ENCODE data around the gene STON2.

The STON2 gene

GRCh38 chr14:81342850-81343580, 57.1 kb downstream of the STON2 start:
- no peak for DNase-seq (ENCODE audit: low spot score)
- in situ Hi-C loops (cut with MboI; ENCODE audit: low sequenced_read_pairs, unreplicated experiment): no loop called here
- no peak for TF ChIP-seq CTCF (IDR thresholded peaks at IDR 0.05; ENCODE audit: borderline replicate concordance, control extremely low read depth, extremely low read depth, insufficient read depth, missing control alignments)

GRCh38 chr14:81341781-81342180, 58.3 kb downstream of the STON2 start:
- in situ Hi-C loops (cut with MboI; ENCODE audit: low sequenced_read_pairs, unreplicated experiment): no loop called here
- no peak for TF ChIP-seq CTCF (IDR thresholded peaks at IDR 0.05; ENCODE audit: borderline replicate concordance, control extremely low read depth, extremely low read depth, insufficient read depth, missing control alignments)
- no peak for DNase-seq (ENCODE audit: low spot score)

GRCh38 chr14:81341370-81341769, 58.8 kb downstream of the STON2 start:
- in situ Hi-C loops (cut with MboI; ENCODE audit: low sequenced_read_pairs, unreplicated experiment): no loop called here
- DNase-seq (ENCODE audit: low spot score): no peak
- no peak for TF ChIP-seq CTCF (IDR thresholded peaks at IDR 0.05; ENCODE audit: borderline replicate concordance, control extremely low read depth, extremely low read depth, insufficient read depth, missing control alignments)

- DNase-seq (ENCODE audit: low spot score): no peak
- no peak for TF ChIP-seq CTCF (IDR thresholded peaks at IDR 0.05; ENCODE audit: borderline replicate concordance, control extremely low read depth, extremely low read depth, insufficient read depth, missing control alignments)
- in situ Hi-C loops (cut with MboI; ENCODE audit: low sequenced_read_pairs, unreplicated experiment): no loop called here
Observed at GRCh38 chr14:81340201-81340600, 59.9 kb downstream of the STON2 start.

GRCh38 chr14:81337073-81337472, 63.1 kb downstream of the STON2 start:
- in situ Hi-C loops (cut with MboI; ENCODE audit: low sequenced_read_pairs, unreplicated experiment): no loop called here
- no peak for DNase-seq (ENCODE audit: low spot score)
- TF ChIP-seq CTCF (IDR thresholded peaks at IDR 0.05; ENCODE audit: borderline replicate concordance, control extremely low read depth, extremely low read depth, insufficient read depth, missing control alignments): no peak

- in situ Hi-C loops (cut with MboI; ENCODE audit: low sequenced_read_pairs, unreplicated experiment): no loop called here
- DNase-seq (ENCODE audit: low spot score): no peak
- no peak for TF ChIP-seq CTCF (IDR thresholded peaks at IDR 0.05; ENCODE audit: borderline replicate concordance, control extremely low read depth, extremely low read depth, insufficient read depth, missing control alignments)
Observed at GRCh38 chr14:81336009-81336408, 64.1 kb downstream of the STON2 start.

Measured in GM13976 (cell line).